Subcutaneous abdominal adipose tissue (tissue), 5 donors: ENCODE results near the gene GIMAP5.
A peak's percentile ranks its signal among the peaks of the same experiment; 100 is the strongest.

Experiments used
- H3K27ac ChIP-seq: one replicate; pipeline ENCODE4 v1.7.0; 2013; ENCODE audit warnings: low read depth, mild to moderate bottlenecking, inconsistent platforms, low read length, moderate library complexity
- H3K27me3 ChIP-seq, 5 donors: one replicate each; pipeline ENCODE4 v1.7.0; 2013; ENCODE audit warnings: low read length in 5 of 5, inconsistent platforms in 1 of 5; ENCODE audit not compliant: control insufficient read depth in 5 of 5, insufficient read depth in 4 of 5
- H3K36me3 ChIP-seq, 5 donors: one replicate each; pipeline ENCODE4 v1.7.0; 2013; ENCODE audit warnings: low read length in 5 of 5; ENCODE audit not compliant: control insufficient read depth in 5 of 5, insufficient read depth in 5 of 5
- H3K4me1 ChIP-seq, 5 donors: one replicate each; pipeline ENCODE4 v1.7.0; 2013; ENCODE audit warnings: low read length in 5 of 5, mild to moderate bottlenecking in 3 of 5, moderate library complexity in 1 of 5; ENCODE audit not compliant: control insufficient read depth in 5 of 5, insufficient read depth in 5 of 5
- H3K4me3 ChIP-seq, 5 donors: one replicate each; pipeline ENCODE4 v1.7.0; 2013; ENCODE audit warnings: low read length in 5 of 5, low read depth in 1 of 5
- H3K9ac ChIP-seq, 5 donors: one replicate each; pipeline ENCODE4 v1.7.0; 2013; ENCODE audit warnings: low read length in 5 of 5, mild to moderate bottlenecking in 4 of 5, moderate library complexity in 3 of 5
- H3K9me3 ChIP-seq, 5 donors: one replicate each; pipeline ENCODE4 v1.7.0; 2013; ENCODE audit warnings: low read length in 5 of 5; ENCODE audit not compliant: control insufficient read depth in 5 of 5
- donor health status: healthy.
- donor health status: healthy.
- donor health status: healthy.
- donor health status: healthy.
- donor health status: healthy.

Gene GIMAP5

GRCh38 chr7:150780292-150780691 is 43.1 kb downstream of the GIMAP5 start:
- Histone ChIP-seq H3K27ac (peak overlapping the region; percentile 84), H3K36me3 (no peaks in the 10 kb centered on the region), H3K4me1 (peaks cover 6 to 47% (median 31%) of the 10 kb centered on the region in 5 donors), H3K27me3 (no peaks in the 10 kb centered on the region), H3K4me3 (no peak overlapping the region), H3K9ac (peak overlapping the region in 1 of 5 donors; percentile 11), H3K9me3 (no peaks in the 10 kb centered on the region)

GRCh38 chr7:150781103-150781502 is 43.9 kb downstream of the GIMAP5 start:
- H3K9ac ChIP-seq, result no peak overlapping the region
- H3K4me3 ChIP-seq, result no peak overlapping the region
- H3K9me3 ChIP-seq, result no peaks in the 10 kb centered on the region
- H3K27ac ChIP-seq, result peak overlapping the region; percentile 84
- H3K4me1 ChIP-seq, result peaks cover 8 to 54% (median 37%) of the 10 kb centered on the region in 5 donors
- H3K27me3 ChIP-seq, result no peaks in the 10 kb centered on the region
- H3K36me3 ChIP-seq, result no peaks in the 10 kb centered on the region

- H3K9ac ChIP-seq, result no peak overlapping the region
- H3K27me3 ChIP-seq, result no peaks in the 10 kb centered on the region
- H3K4me3 ChIP-seq, result no peak overlapping the region
- peak overlapping the region; percentile 84 for H3K27ac ChIP-seq
- no peaks in the 10 kb centered on the region for H3K36me3 ChIP-seq
- H3K4me1 ChIP-seq, result peaks cover 8 to 56% (median 39%) of the 10 kb centered on the region in 5 donors
- no peaks in the 10 kb centered on the region for H3K9me3 ChIP-seq
Observed at GRCh38 chr7:150781961-150782360, 44.7 kb downstream of the GIMAP5 start.

- no peak overlapping the region for H3K4me3 ChIP-seq
- H3K4me1 ChIP-seq, result peaks cover 20 to 70% (median 62%) of the 10 kb centered on the region in 5 donors
- peak overlapping the region; percentile 82 for H3K27ac ChIP-seq
- peak overlapping the region in 1 of 5 donors; percentile 35 for H3K9ac ChIP-seq
- H3K9me3 ChIP-seq, result no peaks in the 10 kb centered on the region
- no peaks in the 10 kb centered on the region for H3K36me3 ChIP-seq
- no peaks in the 10 kb centered on the region for H3K27me3 ChIP-seq
Observed at GRCh38 chr7:150784120-150784736, 47.0 kb downstream of the GIMAP5 start.

GRCh38 chr7:150784954-150785353 is 47.7 kb downstream of the GIMAP5 start:
- H3K4me1 ChIP-seq, result peaks cover 20 to 71% (median 64%) of the 10 kb centered on the region in 5 donors

GRCh38 chr7:150787321-150788281 is 50.4 kb downstream of the GIMAP5 start:
- Histone ChIP-seq H3K9ac (peak overlapping the region in 4 of 5 donors; percentile 37 to 76 (median 48)), H3K4me1 (peaks cover 17 to 53% (median 48%) of the 10 kb centered on the region in 5 donors), H3K4me3 (peak overlapping the region; percentile 1 to 41 (median 13))

More at GRCh38 chr7:150784954-150785353, 47.7 kb downstream of the GIMAP5 start:
- H3K9me3 ChIP-seq, result no peaks in the 10 kb centered on the region
- H3K27ac ChIP-seq, result peak overlapping the region; percentile 82
- no peaks in the 10 kb centered on the region for H3K36me3 ChIP-seq
- peak overlapping the region in 1 of 5 donors; percentile 35 for H3K9ac ChIP-seq
- no peaks in the 10 kb centered on the region for H3K27me3 ChIP-seq
- H3K4me3 ChIP-seq, result no peak overlapping the region

GRCh38 chr7:150788474-150789269 is 51.5 kb downstream of the GIMAP5 start:
- Histone ChIP-seq H3K27me3 (no peaks in the 10 kb centered on the region), H3K4me3 (peak overlapping the region in 4 of 5 donors; percentile 1 to 41 (median 22)), H3K9ac (peak overlapping the region in 4 of 5 donors; percentile 37 to 76 (median 48)), H3K9me3 (no peaks in the 10 kb centered on the region), H3K27ac (peak overlapping the region; percentile 82), H3K4me1 (peaks cover 17 to 53% (median 48%) of the 10 kb centered on the region in 5 donors), H3K36me3 (peaks cover 0 to 34% (median 6%) of the 10 kb centered on the region in 5 donors)

More at GRCh38 chr7:150787321-150788281, 50.4 kb downstream of the GIMAP5 start:
- peak overlapping the region; percentile 82 for H3K27ac ChIP-seq
- no peaks in the 10 kb centered on the region for H3K9me3 ChIP-seq
- peaks cover 0 to 24% (median 5%) of the 10 kb centered on the region in 5 donors for H3K36me3 ChIP-seq
- H3K27me3 ChIP-seq, result no peaks in the 10 kb centered on the region

GRCh38 chr7:150790416-150791075 is 53.3 kb downstream of the GIMAP5 start:
- peaks cover 13 to 37% (median 31%) of the 10 kb centered on the region in 5 donors for H3K4me1 ChIP-seq
- no peaks in the 10 kb centered on the region for H3K9me3 ChIP-seq
- H3K27me3 ChIP-seq, result peaks cover 0 to 3% (median 0%) of the 10 kb centered on the region in 5 donors
- H3K4me3 ChIP-seq, result no peak overlapping the region
- no peak overlapping the region for H3K27ac ChIP-seq
- H3K9ac ChIP-seq, result no peak overlapping the region
- H3K36me3 ChIP-seq, result peaks cover 0 to 51% (median 7%) of the 10 kb centered on the region in 5 donors

GRCh38 chr7:150791304-150791703 is 54.1 kb downstream of the GIMAP5 start:
- Histone ChIP-seq H3K9me3 (no peaks in the 10 kb centered on the region), H3K36me3 (peaks cover 0 to 57% (median 7%) of the 10 kb centered on the region in 5 donors), H3K27me3 (peaks cover 0 to 3% (median 0%) of the 10 kb centered on the region in 5 donors), H3K27ac (no peak overlapping the region), H3K4me1 (peaks cover 11 to 33% (median 28%) of the 10 kb centered on the region in 5 donors), H3K4me3 (no peak overlapping the region), H3K9ac (no peak overlapping the region)
